ENCODE data around the gene NUP42.

- no peak for TF ChIP-seq CTCF (IDR thresholded peaks at IDR 0.05; ENCODE audit: insufficient read depth, low read depth, low read length)
- no peak for TF ChIP-seq EZH2 (IDR thresholded peaks at IDR 0.05; ENCODE audit: insufficient read depth, low read length)
Observed at GRCh38 chr7:23158546-23158945, 23.3 kb upstream of the NUP42 start.
